ENCODE results near the gene SLC23A3.
A peak's percentile ranks its signal among the peaks of the same experiment; 100 is the strongest.

The SLC23A3 gene

DNA sequence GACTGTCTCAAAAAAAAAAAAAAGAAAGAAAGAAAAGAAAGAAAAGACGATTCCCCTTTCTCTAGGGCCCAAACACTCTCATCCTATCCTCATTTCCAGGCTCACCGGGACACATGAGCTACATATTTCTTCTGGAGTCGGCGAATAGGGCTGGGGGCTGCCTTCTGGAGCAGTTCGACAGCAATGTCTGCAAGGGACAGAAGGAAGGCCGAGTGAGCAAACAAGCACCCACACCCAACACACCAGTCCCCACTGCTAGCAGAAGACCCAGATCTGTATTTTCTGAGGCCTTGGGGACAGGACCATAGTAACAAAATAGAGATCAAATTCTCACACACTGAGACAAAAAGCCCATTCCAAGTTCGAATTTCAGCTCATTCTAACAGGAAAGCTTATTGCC, 5.7 kb upstream of the SLC23A3 start:
- DNase-seq: no peak

GRCh38 chr2:219174801-219175200, 5.0 kb upstream of the SLC23A3 start:
- no peak for DNase-seq

GRCh38 chr2:219174146-219174545, 4.3 kb upstream of the SLC23A3 start:
- DNase-seq: no peak

DNA sequence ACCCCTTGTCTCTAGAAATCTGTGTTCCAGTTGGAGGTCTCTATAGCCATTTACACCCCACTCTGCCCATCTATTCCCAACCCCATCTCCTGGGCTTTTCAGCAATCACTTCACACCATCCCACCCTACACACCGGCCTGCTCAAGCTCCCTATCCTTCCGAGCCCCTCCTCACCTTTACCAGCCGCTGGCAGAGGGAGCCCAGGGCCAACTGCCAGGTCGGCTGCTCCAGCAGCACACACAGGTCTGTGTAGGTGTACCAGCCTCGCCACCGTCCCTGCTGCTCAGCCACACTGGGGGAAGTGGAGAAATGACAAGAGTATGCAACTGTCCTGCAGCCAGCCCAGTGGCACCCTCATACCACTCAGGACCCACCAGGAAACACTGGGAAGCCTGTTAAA, 3.3 kb upstream of the SLC23A3 start:
- no peak for DNase-seq

DNA sequence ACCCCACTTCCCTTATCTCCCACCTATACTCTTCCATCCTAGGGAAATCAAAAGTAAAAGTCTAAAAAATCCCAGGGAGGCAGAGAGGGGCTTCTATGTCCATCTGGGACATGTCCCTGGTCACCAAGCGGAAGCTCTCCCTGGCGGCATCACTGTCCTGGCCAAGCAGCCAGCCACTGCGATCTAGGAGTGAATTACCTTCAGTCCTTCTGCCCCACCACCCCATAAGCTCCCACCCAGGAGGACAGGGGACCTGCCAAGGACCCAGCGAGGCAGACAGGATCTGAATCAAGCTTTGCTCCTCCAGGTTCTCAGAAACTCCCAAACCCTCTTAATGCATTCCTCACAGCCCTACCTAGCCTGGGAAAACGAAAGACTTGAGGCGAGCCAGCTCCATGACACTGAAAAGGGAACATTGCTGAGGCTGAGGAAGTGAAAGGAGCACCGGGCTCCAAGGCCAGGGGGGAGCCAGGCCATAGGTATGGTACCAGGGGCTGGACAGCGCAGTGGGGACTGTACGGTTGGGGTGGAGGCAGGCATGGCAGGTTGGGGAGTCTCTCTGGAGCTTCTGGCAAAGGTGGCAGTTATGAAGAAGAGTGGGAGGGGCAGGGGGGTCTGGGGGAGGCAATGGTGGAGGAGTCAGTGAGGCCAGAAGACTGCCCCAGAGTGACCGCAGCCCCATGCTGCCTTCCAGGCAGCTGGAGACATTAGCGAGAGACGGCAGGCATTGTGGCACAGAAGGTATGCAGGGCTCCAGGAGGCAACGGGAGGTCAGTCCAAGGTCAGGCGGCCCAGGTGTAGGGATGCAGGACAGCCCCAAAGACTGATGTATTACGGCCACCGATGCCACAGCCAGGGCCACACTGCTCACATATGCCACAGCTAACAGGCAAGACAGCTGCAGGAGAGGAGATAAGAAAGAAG, 2.7 kb upstream of the SLC23A3 start:
- DNase-seq: no peak

DNA sequence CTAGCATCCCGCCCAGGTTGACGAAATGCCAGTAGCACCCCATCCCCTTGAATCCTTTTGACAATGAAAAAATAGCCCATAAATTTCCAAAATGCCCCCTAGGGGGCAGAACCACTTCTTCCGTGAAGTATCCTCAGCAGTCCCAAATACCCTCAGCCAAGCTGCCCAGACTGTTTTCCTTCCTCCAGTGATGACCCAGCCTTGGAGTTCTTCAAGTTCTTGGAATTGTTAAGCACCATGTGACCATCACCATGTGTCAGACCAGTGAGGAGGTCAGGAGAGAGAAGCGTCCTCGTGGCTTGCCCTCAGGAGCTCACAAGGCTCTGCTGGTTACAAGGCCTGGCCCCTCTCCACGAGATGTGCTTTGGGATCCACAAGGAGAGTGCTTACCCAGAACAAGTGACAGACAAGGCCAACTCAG, 1.4 kb upstream of the SLC23A3 start:
- peak in 1 of 2 experiments; percentile 24 for DNase-seq

DNA sequence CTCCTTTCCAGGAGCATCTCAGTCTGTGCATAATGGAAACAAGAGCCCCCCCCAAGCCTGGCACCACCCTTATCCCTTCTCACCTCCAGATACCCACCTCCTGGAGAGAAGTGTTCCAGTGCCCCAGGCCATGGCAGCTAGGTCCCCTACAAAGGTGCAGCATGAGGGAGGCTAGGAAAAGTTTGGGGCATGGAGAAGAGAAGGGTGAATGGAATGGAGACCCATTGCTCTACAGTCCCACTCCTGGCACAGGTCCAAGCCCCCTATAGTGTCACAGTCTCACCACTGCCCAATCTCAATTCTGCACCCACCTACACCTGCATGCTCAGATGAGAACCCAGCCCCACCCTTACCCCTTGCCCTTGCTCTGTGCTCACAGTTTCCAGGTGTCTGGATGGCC, 897 bp downstream of the SLC23A3 start:
- DNase-seq: no peak

DNA sequence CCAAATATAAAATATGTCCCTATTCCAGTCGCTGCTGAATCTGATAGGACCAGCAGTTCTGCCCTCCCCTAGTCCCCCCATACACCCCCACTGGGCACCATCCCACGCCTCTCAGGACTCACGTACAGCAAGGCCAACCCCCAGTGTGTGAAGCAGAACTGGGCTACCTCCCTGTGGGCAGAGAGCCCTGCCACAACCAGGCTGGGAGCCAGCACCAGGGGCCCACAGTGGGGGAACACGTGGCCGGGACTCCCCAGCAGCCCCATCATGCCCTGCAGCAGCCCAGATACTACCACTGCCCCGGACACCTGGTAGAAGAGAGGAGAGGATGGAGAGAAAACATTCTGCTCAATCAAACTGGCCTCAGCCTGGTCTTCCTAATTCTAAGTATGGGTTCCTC, 1.3 kb downstream of the SLC23A3 start:
- no peak for DNase-seq

- DNase-seq: no peak
Observed at GRCh38 chr2:219167997-219168396, 1.8 kb downstream of the SLC23A3 start.

DNA sequence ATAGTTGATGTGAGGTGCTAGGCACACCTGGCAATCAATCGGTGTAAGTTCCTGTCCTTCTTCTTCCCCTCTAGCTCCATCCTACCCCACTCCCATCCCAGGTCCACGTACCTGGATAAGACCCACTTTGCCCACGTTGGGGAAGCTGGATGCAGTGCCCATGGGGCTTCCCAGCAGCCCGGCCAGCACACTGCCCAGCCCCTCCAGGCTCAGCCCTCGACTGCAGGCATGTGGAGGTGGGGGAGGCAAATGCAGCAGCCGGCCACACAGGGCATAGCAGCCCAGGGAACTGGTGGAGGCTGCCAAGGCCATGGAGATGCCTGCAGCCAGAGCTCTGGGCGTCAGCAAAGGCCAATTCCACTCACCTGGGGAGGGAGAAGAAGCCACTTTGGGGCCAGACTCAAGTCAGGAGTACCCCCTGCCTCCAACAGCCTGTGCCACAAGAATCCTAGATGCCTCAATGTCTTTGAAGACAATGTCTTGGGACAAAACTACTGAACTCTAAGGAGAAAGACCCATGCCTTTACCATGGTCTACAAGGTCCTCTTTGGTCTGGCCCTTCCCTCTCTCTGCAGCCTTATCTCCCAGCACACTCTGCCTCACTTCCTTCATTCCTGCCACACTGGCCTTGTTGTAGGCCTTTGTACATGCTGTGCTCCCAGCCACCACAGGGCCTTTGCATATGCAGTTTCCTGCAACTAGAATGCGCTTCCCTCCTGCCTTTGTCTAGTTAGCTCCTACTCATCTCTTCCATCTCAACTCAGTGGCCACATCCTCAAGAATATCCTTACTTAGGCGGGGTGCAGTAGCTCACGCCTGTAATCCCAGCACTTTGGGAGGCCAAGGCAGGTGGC, 4.5 kb downstream of the SLC23A3 start:
- no peak for DNase-seq

GRCh38 chr2:219163156-219163555, 6.7 kb downstream of the SLC23A3 start:
- no peak for DNase-seq

DNA sequence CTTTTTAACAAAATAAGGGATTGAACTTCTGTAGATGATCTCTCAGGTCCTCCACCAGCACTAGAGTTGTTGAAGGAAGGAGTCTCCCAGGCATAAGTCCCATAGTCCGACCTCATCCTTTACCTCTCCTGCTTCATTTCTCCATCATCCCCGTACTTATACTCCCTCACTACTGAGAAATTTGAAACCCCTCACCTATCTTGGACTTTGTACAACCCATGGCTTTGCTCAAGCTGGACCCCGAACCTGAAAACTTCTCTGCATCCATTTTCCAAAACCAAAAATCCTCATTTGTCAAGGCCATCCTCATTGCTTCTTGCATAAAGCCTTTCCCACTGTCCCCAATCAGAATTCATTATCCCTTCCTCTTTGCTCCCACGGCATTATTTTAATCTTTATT, 8.7 kb downstream of the SLC23A3 start:
- DNase-seq: no peak

DNA sequence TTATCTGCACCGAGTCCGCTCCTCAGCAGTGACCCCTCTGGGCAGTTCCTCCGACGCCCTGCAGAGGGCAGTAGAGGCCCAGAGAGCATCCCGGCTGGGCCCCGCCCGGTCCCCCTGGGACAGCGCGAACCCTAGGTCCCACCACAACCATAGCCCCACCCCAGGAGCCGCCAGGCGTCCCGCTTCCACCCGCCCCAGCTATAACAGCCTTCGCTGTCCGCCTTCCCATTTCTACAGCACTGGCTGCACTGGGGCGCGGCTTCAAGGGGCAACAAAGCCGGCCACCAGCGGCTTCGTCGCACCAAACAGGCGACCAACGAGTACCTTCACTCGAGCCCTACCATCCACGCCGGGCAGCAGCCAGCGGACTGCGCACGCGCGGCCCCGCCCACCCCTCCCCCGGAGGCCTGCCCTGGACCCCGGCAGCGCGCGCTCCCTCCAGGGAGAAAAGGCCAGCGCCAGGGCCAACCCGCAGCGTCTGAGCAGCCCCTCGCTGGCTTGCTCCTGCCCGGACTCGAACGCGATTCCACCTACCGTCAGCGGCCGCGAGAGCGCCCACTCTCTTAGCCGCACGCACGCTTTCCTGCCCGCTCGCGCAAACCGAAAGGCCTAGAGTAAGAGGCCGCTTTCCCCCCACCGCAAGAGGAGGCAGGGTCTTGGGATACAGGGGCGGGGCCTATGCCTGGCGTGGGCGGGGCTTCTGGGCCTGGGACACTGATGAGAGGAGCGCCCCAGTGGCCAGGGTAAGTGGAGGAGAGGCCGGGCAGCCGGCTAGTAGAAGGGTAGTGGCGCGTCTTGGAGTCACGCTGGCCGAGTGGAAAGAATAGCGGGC, 9.4 kb downstream of the SLC23A3 start, which contains the start of gene NHEJ1:
Gene NHEJ1, minus strand, starts transcription at position 630 of the 832 bp plus-strand sequence. CDS start 2,453 bp downstream, outside the sequence.
- peak; percentile 87 to 89 for DNase-seq

GRCh38 chr2:219159771-219160185, 10.1 kb downstream of the SLC23A3 start:
- no peak for DNase-seq

- no peak for DNase-seq
Observed at GRCh38 chr2:219158586-219158985, 11.2 kb downstream of the SLC23A3 start.

- DNase-seq: no peak
Observed at GRCh38 chr2:219158025-219158424, 11.8 kb downstream of the SLC23A3 start.

DNA sequence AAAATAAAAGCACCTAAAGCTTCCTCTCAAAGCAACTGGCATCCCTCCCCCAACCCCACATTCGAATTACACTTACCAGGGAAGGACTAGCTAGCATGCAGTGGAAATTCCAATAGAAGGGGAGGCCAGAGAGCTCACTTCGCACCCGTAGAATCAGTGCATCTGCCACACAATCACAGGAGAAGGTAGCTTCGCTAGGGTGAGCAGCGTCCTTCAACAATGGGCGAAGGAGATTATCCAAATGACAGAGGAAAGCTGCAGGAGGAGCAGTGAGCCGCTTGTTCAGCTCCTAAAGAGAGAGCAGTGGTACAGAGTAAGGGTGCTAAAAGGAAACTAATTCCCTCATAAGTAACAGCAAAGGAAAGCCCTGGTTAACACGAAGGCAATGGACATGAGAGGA, 12.4 kb downstream of the SLC23A3 start:
- DNase-seq: no peak

DNA sequence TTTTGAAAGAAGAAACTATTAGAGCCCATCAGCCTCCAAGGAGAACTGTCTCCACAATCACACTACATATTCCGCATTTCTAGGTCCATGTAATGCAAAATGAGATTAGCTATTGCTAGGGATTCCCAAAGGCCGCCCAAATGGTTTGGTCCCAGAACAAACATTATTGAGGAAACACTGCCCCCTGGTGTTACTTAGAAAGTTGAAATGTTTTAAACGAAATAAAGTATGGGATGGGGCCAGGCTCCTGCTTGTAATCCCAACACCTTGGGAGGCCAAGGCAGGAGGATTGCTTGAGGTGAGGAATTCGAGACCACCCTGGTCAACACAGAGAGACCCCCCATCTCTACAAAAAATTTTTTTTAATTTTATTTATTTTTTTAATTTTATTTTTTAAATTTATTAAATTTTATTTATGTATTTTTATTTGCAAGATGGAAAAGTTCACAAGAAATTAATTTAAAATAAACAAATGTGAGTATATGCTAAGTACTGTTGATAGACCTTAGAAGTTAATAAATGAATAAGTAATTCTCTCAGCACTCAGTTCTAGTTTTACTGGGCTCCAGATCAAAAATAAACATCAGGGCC, 14.7 kb downstream of the SLC23A3 start:
- DNase-seq: peak; percentile 41 to 87

DNA sequence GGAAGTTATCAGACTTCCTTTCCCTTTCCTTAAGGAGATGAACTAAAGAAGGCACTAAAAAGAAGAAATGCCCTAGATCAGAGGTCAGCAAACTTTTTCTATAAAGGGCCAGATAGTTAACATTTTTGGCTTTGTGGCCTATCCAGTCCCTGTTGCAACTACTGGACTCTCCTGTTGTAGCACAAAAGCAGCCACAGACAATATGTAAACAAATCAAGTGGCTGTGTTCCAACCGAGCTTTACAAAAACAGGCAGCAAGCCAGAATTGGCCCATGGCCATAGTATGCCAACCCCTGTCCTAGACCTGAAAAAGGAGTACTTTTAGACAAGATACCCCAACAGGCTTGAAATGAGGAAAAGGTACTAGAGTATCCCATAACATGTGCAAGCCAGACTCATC, 20.2 kb downstream of the SLC23A3 start:
- DNase-seq: no peak

- no peak for DNase-seq
Observed at GRCh38 chr2:219142329-219142728, 27.5 kb downstream of the SLC23A3 start.

DNA sequence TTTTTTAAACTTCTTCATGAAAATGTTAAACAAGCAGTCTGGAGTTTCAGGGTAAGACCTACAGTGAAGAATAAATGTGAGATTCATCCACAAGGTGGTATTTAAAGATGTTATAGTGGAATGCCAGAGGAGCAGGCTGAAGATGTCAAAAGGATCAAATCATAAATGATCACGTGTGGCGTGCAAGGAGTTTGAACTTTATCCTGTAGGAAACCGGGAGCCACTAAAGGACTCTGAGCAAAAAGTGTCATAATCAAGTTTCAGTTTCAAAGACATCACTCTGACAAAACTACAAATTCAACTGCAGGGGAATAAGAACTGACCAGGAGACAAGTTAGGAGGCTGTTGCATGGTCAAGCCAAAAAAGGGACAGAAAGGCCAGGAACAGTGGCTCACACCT, 29.1 kb downstream of the SLC23A3 start:
- no peak for DNase-seq

DNA sequence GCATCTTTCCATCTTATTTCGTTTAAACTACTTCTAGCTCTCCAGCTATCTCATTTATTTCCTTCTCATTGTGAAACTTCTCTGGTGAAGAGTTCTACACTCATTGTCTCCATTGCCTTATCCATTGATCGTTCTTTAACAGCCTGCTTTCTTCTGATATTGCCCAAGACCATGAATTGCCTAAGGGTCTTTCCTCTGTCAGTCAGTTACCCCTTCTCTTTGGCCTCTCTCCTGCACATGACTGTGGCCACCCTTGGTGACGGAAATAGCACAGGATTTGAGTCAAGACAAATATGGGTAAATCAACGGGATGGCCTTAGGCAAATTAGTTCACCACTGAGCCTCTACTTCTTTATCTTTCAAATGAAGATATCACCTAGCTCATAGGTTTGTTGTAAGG, 35.9 kb downstream of the SLC23A3 start:
- DNase-seq: no peak
